ENCODE data around the gene PKD2L1.
A peak's percentile ranks its signal among the peaks of the same experiment; 100 is the strongest.

Gene PKD2L1

DNA sequence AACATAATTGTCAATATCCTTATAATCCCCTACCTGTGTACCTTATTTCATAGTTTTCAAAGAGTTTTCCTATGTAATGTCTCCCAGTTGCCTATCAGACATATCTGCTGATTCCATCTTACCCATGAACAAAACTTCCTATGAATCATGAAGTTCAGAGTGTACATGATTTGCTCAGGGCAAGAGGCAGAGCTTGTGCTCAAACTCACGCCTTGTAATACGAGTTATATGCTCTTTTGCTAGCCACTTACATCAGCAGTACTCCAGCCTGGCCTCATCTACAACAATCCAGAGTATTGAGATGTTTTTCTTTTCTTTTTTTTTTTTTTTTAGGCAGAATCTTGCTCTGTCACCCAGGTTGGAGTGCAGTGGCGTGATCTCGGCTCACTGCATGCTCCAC is 11.8 kb downstream of the PKD2L1 start:
- H3K4me1 ChIP-seq (ENCODE audit: control insufficient read depth in 2 of 2, insufficient read depth in 1 of 2, low read depth in 1 of 2, low read length in 2 of 2): no peaks in the 10 kb centered on the region
- H2BK15ac ChIP-seq (ENCODE audit: low read length): no peak overlapping the region
- WGBS, 2 donors (ENCODE audit: extremely low coverage in 2 of 2, insufficient read length in 2 of 2, insufficient replicate concordance in 1 of 2): no CpG with 5 or more reads among the region's 4 CpGs
- no peak overlapping the region for H2AFZ ChIP-seq (ENCODE audit: low read length)
- H3K79me1 ChIP-seq (ENCODE audit: low read depth, low read length): no peaks in the 10 kb centered on the region
- H2BK12ac ChIP-seq (ENCODE audit: low read length): no peak overlapping the region
- H3K9me3 ChIP-seq (replicated peaks in 1 of 2; ENCODE audit: control insufficient read depth in 2 of 2, insufficient read depth in 1 of 2, low read depth in 1 of 2, low read length in 2 of 2): no peaks in the 10 kb centered on the region
- no peak overlapping the region for H3K18ac ChIP-seq (ENCODE audit: low read length)
- no peaks in the 10 kb centered on the region for H3K36me3 ChIP-seq (replicated peaks in 1 of 2; ENCODE audit: control insufficient read depth in 2 of 2, insufficient read depth in 2 of 2, low read length in 2 of 2)
- H2AK5ac ChIP-seq (ENCODE audit: low read depth, low read length): no peak overlapping the region
- DNase-seq (ENCODE audit: low spot score): no peak
- H3K4ac ChIP-seq (ENCODE audit: low read length): no peak overlapping the region
- no peak overlapping the region for H4K8ac ChIP-seq (ENCODE audit: low read depth, low read length)
- H3K23ac ChIP-seq (ENCODE audit: low read depth, low read length, poor library complexity): no peak overlapping the region
- H2BK120ac ChIP-seq (ENCODE audit: low read depth, low read length): no peak overlapping the region
- H3K9ac ChIP-seq (ENCODE audit: low read depth, low read length, poor library complexity): no peak overlapping the region
- no peak overlapping the region for H4K91ac ChIP-seq (ENCODE audit: low read depth, low read length, poor library complexity)
- H3K27ac ChIP-seq (replicated peaks; ENCODE audit: low read length): no peak overlapping the region
- H3K4me2 ChIP-seq (ENCODE audit: insufficient read depth, low read length, poor library complexity, severe bottlenecking): no peak overlapping the region
- H3K27me3 ChIP-seq (ENCODE audit: control insufficient read depth in 3 of 3, insufficient read depth in 3 of 3, low read depth in 1 of 3, low read length in 3 of 3): peaks cover 0 to 18% (median 0%) of the 10 kb centered on the region in 3 experiments
- H3K14ac ChIP-seq (ENCODE audit: low read length): no peak overlapping the region
- H3K4me3 ChIP-seq (ENCODE audit: low read length in 2 of 2): no peak overlapping the region
- no peak overlapping the region for H2BK5ac ChIP-seq (ENCODE audit: low read length)

GRCh38 chr10:100315615-100316014 is 14.4 kb downstream of the PKD2L1 start:
- WGBS, 2 donors (ENCODE audit: extremely low coverage in 2 of 2, insufficient read length in 2 of 2, insufficient replicate concordance in 1 of 2): no CpG with 5 or more reads among the region's 4 CpGs

DNA sequence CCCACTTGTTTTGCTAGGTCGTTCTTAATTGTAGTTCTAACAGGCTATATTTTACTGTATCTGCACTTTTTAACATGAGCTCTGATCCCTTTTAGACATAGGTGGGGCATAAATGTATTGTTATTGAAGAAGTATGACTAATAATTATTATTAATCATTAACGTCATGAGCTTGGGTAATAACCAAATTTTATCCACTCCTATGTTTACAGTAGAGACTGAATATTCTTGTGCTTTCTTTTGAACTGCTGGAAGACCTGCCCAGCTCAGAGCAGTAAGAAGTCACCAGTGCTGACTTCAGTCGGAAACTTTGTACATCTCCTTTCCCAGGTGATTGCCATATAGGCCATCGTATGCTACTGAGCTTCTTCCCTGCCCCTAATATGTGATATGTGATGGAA is 18.7 kb downstream of the PKD2L1 start:
- WGBS, 2 donors (ENCODE audit: extremely low coverage in 2 of 2, insufficient read length in 2 of 2, insufficient replicate concordance in 1 of 2): no CpG with 5 or more reads among the region's 4 CpGs
- Histone ChIP-seq H3K4me3 (ENCODE audit: low read length in 2 of 2) (no peak overlapping the region), H3K4ac (ENCODE audit: low read length) (no peak overlapping the region), H3K4me2 (ENCODE audit: insufficient read depth, low read length, poor library complexity, severe bottlenecking) (no peak overlapping the region), H3K23ac (ENCODE audit: low read depth, low read length, poor library complexity) (no peak overlapping the region), H4K91ac (ENCODE audit: low read depth, low read length, poor library complexity) (no peak overlapping the region), H3K27ac (replicated peaks; ENCODE audit: low read length) (no peak overlapping the region), H2BK15ac (ENCODE audit: low read length) (no peak overlapping the region), H2BK120ac (ENCODE audit: low read depth, low read length) (no peak overlapping the region), H3K36me3 (replicated peaks in 1 of 2; ENCODE audit: control insufficient read depth in 2 of 2, insufficient read depth in 2 of 2, low read length in 2 of 2) (no peaks in the 10 kb centered on the region), H2AFZ (ENCODE audit: low read length) (no peak overlapping the region), H3K14ac (ENCODE audit: low read length) (no peak overlapping the region), H3K4me1 (ENCODE audit: control insufficient read depth in 2 of 2, insufficient read depth in 1 of 2, low read depth in 1 of 2, low read length in 2 of 2) (no peaks in the 10 kb centered on the region), H2BK12ac (ENCODE audit: low read length) (no peak overlapping the region), H3K9ac (ENCODE audit: low read depth, low read length, poor library complexity) (no peak overlapping the region), H2BK5ac (ENCODE audit: low read length) (no peak overlapping the region), H3K9me3 (replicated peaks in 1 of 2; ENCODE audit: control insufficient read depth in 2 of 2, insufficient read depth in 1 of 2, low read depth in 1 of 2, low read length in 2 of 2) (no peaks in the 10 kb centered on the region), H3K27me3 (ENCODE audit: control insufficient read depth in 3 of 3, insufficient read depth in 3 of 3, low read depth in 1 of 3, low read length in 3 of 3) (peaks cover 0 to 63% (median 0%) of the 10 kb centered on the region in 3 experiments), H3K79me1 (ENCODE audit: low read depth, low read length) (no peaks in the 10 kb centered on the region), H3K18ac (ENCODE audit: low read length) (no peak overlapping the region), H2AK5ac (ENCODE audit: low read depth, low read length) (no peak overlapping the region), H4K8ac (ENCODE audit: low read depth, low read length) (no peak overlapping the region)
- DNase-seq (ENCODE audit: low spot score): no peak

More at GRCh38 chr10:100315615-100316014, 14.4 kb downstream of the PKD2L1 start:
- Histone ChIP-seq H3K9me3 (replicated peaks in 1 of 2; ENCODE audit: control insufficient read depth in 2 of 2, insufficient read depth in 1 of 2, low read depth in 1 of 2, low read length in 2 of 2) (no peaks in the 10 kb centered on the region), H2BK12ac (ENCODE audit: low read length) (no peak overlapping the region), H2AK5ac (ENCODE audit: low read depth, low read length) (no peak overlapping the region), H3K27me3 (ENCODE audit: control insufficient read depth in 3 of 3, insufficient read depth in 3 of 3, low read depth in 1 of 3, low read length in 3 of 3) (peaks cover 0 to 42% (median 0%) of the 10 kb centered on the region in 3 experiments), H3K4me1 (ENCODE audit: control insufficient read depth in 2 of 2, insufficient read depth in 1 of 2, low read depth in 1 of 2, low read length in 2 of 2) (no peaks in the 10 kb centered on the region), H2BK5ac (ENCODE audit: low read length) (no peak overlapping the region), H3K9ac (ENCODE audit: low read depth, low read length, poor library complexity) (no peak overlapping the region), H3K18ac (ENCODE audit: low read length) (no peak overlapping the region), H3K79me1 (ENCODE audit: low read depth, low read length) (no peaks in the 10 kb centered on the region), H4K91ac (ENCODE audit: low read depth, low read length, poor library complexity) (no peak overlapping the region), H2BK15ac (ENCODE audit: low read length) (no peak overlapping the region), H3K23ac (ENCODE audit: low read depth, low read length, poor library complexity) (no peak overlapping the region), H3K27ac (replicated peaks; ENCODE audit: low read length) (no peak overlapping the region), H3K36me3 (replicated peaks in 1 of 2; ENCODE audit: control insufficient read depth in 2 of 2, insufficient read depth in 2 of 2, low read length in 2 of 2) (no peaks in the 10 kb centered on the region), H3K14ac (ENCODE audit: low read length) (no peak overlapping the region), H2BK120ac (ENCODE audit: low read depth, low read length) (no peak overlapping the region), H4K8ac (ENCODE audit: low read depth, low read length) (no peak overlapping the region), H3K4ac (ENCODE audit: low read length) (no peak overlapping the region), H3K4me2 (ENCODE audit: insufficient read depth, low read length, poor library complexity, severe bottlenecking) (peak overlapping the region; percentile 2), H2AFZ (ENCODE audit: low read length) (no peak overlapping the region), H3K4me3 (ENCODE audit: low read length in 2 of 2) (no peak overlapping the region)
- DNase-seq (ENCODE audit: low spot score): no peak

DNA sequence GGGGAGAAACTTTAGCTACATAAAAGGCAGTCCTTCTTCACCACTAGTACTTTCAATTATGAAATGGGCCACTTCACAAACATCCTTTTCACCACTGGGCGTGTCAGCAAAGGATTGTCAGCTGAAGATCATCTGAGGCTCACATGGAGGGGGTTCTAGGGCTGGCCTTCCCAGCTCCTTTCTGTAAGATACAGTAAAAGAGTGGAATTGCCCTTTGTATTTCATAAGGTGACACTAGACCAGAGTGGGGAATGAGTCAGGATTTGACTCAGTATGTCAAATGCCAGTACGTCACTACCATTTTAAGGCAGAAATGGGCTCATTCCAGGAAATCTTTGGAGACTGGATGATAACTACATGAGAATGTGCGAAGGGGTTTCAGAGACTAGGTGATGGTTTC is 22.3 kb downstream of the PKD2L1 start:
- Histone ChIP-seq H2BK15ac (ENCODE audit: low read length) (no peak overlapping the region), H2AK5ac (ENCODE audit: low read depth, low read length) (no peak overlapping the region), H3K23ac (ENCODE audit: low read depth, low read length, poor library complexity) (no peak overlapping the region), H3K4me3 (ENCODE audit: low read length in 2 of 2) (no peak overlapping the region), H3K9me3 (replicated peaks in 1 of 2; ENCODE audit: control insufficient read depth in 2 of 2, insufficient read depth in 1 of 2, low read depth in 1 of 2, low read length in 2 of 2) (no peaks in the 10 kb centered on the region), H3K36me3 (replicated peaks in 1 of 2; ENCODE audit: control insufficient read depth in 2 of 2, insufficient read depth in 2 of 2, low read length in 2 of 2) (no peaks in the 10 kb centered on the region), H3K4me2 (ENCODE audit: insufficient read depth, low read length, poor library complexity, severe bottlenecking) (no peak overlapping the region), H3K14ac (ENCODE audit: low read length) (no peak overlapping the region), H3K79me1 (ENCODE audit: low read depth, low read length) (no peaks in the 10 kb centered on the region), H2BK5ac (ENCODE audit: low read length) (no peak overlapping the region), H2AFZ (ENCODE audit: low read length) (no peak overlapping the region), H3K9ac (ENCODE audit: low read depth, low read length, poor library complexity) (no peak overlapping the region), H3K27ac (replicated peaks; ENCODE audit: low read length) (no peak overlapping the region), H3K18ac (ENCODE audit: low read length) (no peak overlapping the region), H3K27me3 (ENCODE audit: control insufficient read depth in 3 of 3, insufficient read depth in 3 of 3, low read depth in 1 of 3, low read length in 3 of 3) (peaks cover 0 to 47% (median 0%) of the 10 kb centered on the region in 3 experiments), H2BK12ac (ENCODE audit: low read length) (no peak overlapping the region), H3K4me1 (ENCODE audit: control insufficient read depth in 2 of 2, insufficient read depth in 1 of 2, low read depth in 1 of 2, low read length in 2 of 2) (no peaks in the 10 kb centered on the region), H4K8ac (ENCODE audit: low read depth, low read length) (no peak overlapping the region), H4K91ac (ENCODE audit: low read depth, low read length, poor library complexity) (no peak overlapping the region), H3K4ac (ENCODE audit: low read length) (no peak overlapping the region), H2BK120ac (ENCODE audit: low read depth, low read length) (no peak overlapping the region)
- no peak for DNase-seq (ENCODE audit: low spot score)
- no CpG with 5 or more reads among the region's 3 CpGs for WGBS, 2 donors (ENCODE audit: extremely low coverage in 2 of 2, insufficient read length in 2 of 2, insufficient replicate concordance in 1 of 2)

Measured in neuronal stem cell (in vitro differentiated cells).